HEK293 (cell line): ENCODE results near the gene CCDC30.

Source experiments
- CTCF ChIP-seq: fragments of 450-650 bp; formaldehyde crosslinking; IDR thresholded peaks from 2 replicates; pipeline ENCODE4 v1.5.1; 2016; ENCODE audit warnings: missing biosample characterization, missing genetic modification characterization
- GLIS1 ChIP-seq: fragments of 450-650 bp; formaldehyde crosslinking; IDR thresholded peaks from 2 replicates; pipeline ENCODE4 v1.5.1; 2016; ENCODE audit warnings: missing biosample characterization, missing genetic modification characterization
- HOXA7 ChIP-seq: sonication (generic); formaldehyde crosslinking; IDR thresholded peaks from 2 replicates; pipeline ENCODE4 v1.8.1; 2022; ENCODE audit warnings: missing genetic modification reagents, borderline replicate concordance
- KLF1 ChIP-seq: fragments of 450-650 bp; formaldehyde crosslinking; IDR thresholded peaks from 2 replicates; pipeline ENCODE4 v1.5.1; 2016; ENCODE audit warnings: missing biosample characterization, missing genetic modification characterization
- SCRT2 ChIP-seq: fragments of 450-650 bp; formaldehyde crosslinking; IDR thresholded peaks from 2 replicates; pipeline ENCODE4 v1.5.1; 2016; ENCODE audit warnings: missing biosample characterization, missing genetic modification characterization
- SP7 ChIP-seq: fragments of 450-650 bp; formaldehyde crosslinking; IDR thresholded peaks from 2 replicates; pipeline ENCODE4 v1.5.1; 2016; ENCODE audit warnings: missing biosample characterization, missing genetic modification characterization
- YY1 ChIP-seq: fragments of 450-650 bp; formaldehyde crosslinking; IDR thresholded peaks from 2 replicates; pipeline ENCODE4 v1.5.1; 2018; ENCODE audit warnings: missing biosample characterization, missing genetic modification characterization
- ZBTB17 ChIP-seq: fragments of 450-650 bp; formaldehyde crosslinking; IDR thresholded peaks from 2 replicates; pipeline ENCODE4 v1.5.1; 2016; ENCODE audit warnings: missing biosample characterization, missing genetic modification characterization
- ZBTB20 ChIP-seq: fragments of 450-650 bp; formaldehyde crosslinking; IDR thresholded peaks from 2 replicates; pipeline ENCODE4 v1.5.1; 2016; ENCODE audit warnings: missing biosample characterization, missing genetic modification characterization
- ZFP37 ChIP-seq: fragments of 450-650 bp; formaldehyde crosslinking; IDR thresholded peaks from 2 replicates; pipeline ENCODE4 v1.5.1; 2016; ENCODE audit warnings: missing biosample characterization, missing genetic modification characterization
- ZNF112 ChIP-seq: fragments of 450-650 bp; formaldehyde crosslinking; IDR thresholded peaks from 2 replicates; pipeline ENCODE4 v1.5.0; 2017; ENCODE audit warnings: missing biosample characterization, missing genetic modification characterization
- ZNF132 ChIP-seq: fragments of 450-650 bp; formaldehyde crosslinking; IDR thresholded peaks from 2 replicates; pipeline ENCODE4 v1.5.1; 2017; ENCODE audit warnings: missing biosample characterization, missing genetic modification characterization, borderline replicate concordance
- ZNF155 ChIP-seq: fragments of 450-650 bp; formaldehyde crosslinking; IDR thresholded peaks from 2 replicates; pipeline ENCODE4 v1.5.1; 2016; ENCODE audit warnings: missing biosample characterization, missing genetic modification characterization
- ZNF184 ChIP-seq: fragments of 450-650 bp; IDR thresholded peaks from 2 replicates; pipeline ENCODE4 v1.5.1; 2018; ENCODE audit warnings: missing biosample characterization, mild to moderate bottlenecking, missing genetic modification characterization
- ZNF19 ChIP-seq: fragments of 450-650 bp; formaldehyde crosslinking; IDR thresholded peaks from 2 replicates; pipeline ENCODE4; 2016; ENCODE audit warnings: missing biosample characterization, missing genetic modification characterization, low read depth
- ZNF2 ChIP-seq: fragments of 450-650 bp; formaldehyde crosslinking; IDR thresholded peaks from 2 replicates; pipeline ENCODE4 v1.5.1; 2016; ENCODE audit warnings: missing biosample characterization, missing genetic modification characterization
- ZNF211 ChIP-seq: fragments of 450-650 bp; formaldehyde crosslinking; IDR thresholded peaks from 2 replicates; pipeline ENCODE4 v1.5.1; 2016; ENCODE audit warnings: low read depth, missing biosample characterization, missing genetic modification characterization
- ZNF416 ChIP-seq: fragments of 450-650 bp; formaldehyde crosslinking; IDR thresholded peaks from 2 replicates; pipeline ENCODE4 v1.5.1; 2016; ENCODE audit warnings: missing biosample characterization, missing genetic modification characterization
- ZNF433 ChIP-seq: fragments of 450-650 bp; formaldehyde crosslinking; IDR thresholded peaks from 2 replicates; pipeline ENCODE4 v1.5.1; 2016; ENCODE audit warnings: missing biosample characterization, missing genetic modification characterization, low read depth
- ZNF449 ChIP-seq: fragments of 450-650 bp; formaldehyde crosslinking; IDR thresholded peaks from 2 replicates; pipeline ENCODE4 v1.5.1; 2017; ENCODE audit warnings: missing biosample characterization, mild to moderate bottlenecking, missing genetic modification characterization, moderate library complexity
- ZNF501 ChIP-seq: fragments of 450-650 bp; formaldehyde crosslinking; IDR thresholded peaks from 2 replicates; pipeline ENCODE4 v1.5.1; 2016; ENCODE audit warnings: missing biosample characterization, missing genetic modification characterization
- ZNF518A ChIP-seq: fragments of 450-650 bp; formaldehyde crosslinking; conservative IDR thresholded peaks from 2 replicates; pipeline ENCODE4 v1.5.1; 2016; ENCODE audit warnings: low read depth, missing biosample characterization, missing genetic modification characterization
- ZNF629 ChIP-seq: fragments of 450-650 bp; formaldehyde crosslinking; IDR thresholded peaks from 2 replicates; pipeline ENCODE4 v1.5.1; 2017; ENCODE audit warnings: missing biosample characterization, missing genetic modification characterization
- ZNF692 ChIP-seq: fragments of 450-650 bp; formaldehyde crosslinking; IDR thresholded peaks from 2 replicates; pipeline ENCODE4 v1.5.1; 2016; ENCODE audit warnings: missing biosample characterization, missing genetic modification characterization
- ZNF76 ChIP-seq: fragments of 450-650 bp; formaldehyde crosslinking; IDR thresholded peaks from 2 replicates; pipeline ENCODE4; 2016; ENCODE audit warnings: low read depth, missing biosample characterization, missing genetic modification characterization, borderline replicate concordance
- ZNF792 ChIP-seq: fragments of 450-650 bp; formaldehyde crosslinking; IDR thresholded peaks from 2 replicates; pipeline ENCODE4 v1.5.1; 2016; ENCODE audit warnings: missing biosample characterization, missing genetic modification characterization
- ZSCAN16 ChIP-seq: fragments of 450-650 bp; formaldehyde crosslinking; IDR thresholded peaks from 2 replicates; pipeline ENCODE4 v1.5.1; 2016; ENCODE audit warnings: missing biosample characterization, missing genetic modification characterization
- ZSCAN30 ChIP-seq: fragments of 450-650 bp; IDR thresholded peaks from 2 replicates; pipeline ENCODE4 v1.5.1; 2018; ENCODE audit warnings: missing biosample characterization, mild to moderate bottlenecking, missing genetic modification characterization, moderate library complexity
- TF ChIP-seq, protein P1 (sequence below): fragments of 450-650 bp; formaldehyde crosslinking; IDR thresholded peaks from 2 replicates; pipeline ENCODE4 v1.5.1; 2016; ENCODE audit warnings: missing biosample characterization, missing genetic modification characterization
- TF ChIP-seq, protein P2 (sequence below): fragments of 450-650 bp; formaldehyde crosslinking; IDR thresholded peaks from 2 replicates; pipeline ENCODE4 v1.5.1; 2017; ENCODE audit warnings: missing biosample characterization, missing genetic modification characterization

CCDC30 gene

GRCh38 chr1:42456754-42457089 is 6.4 kb upstream of the CCDC30 start (continued):
- TF ChIP-seq ZNF792 (tag by site-specific recombination) = 0 out of 2 replicates have a peak, but pooled peaks have one; percentile 61
- TF ChIP-seq, protein P1, sequence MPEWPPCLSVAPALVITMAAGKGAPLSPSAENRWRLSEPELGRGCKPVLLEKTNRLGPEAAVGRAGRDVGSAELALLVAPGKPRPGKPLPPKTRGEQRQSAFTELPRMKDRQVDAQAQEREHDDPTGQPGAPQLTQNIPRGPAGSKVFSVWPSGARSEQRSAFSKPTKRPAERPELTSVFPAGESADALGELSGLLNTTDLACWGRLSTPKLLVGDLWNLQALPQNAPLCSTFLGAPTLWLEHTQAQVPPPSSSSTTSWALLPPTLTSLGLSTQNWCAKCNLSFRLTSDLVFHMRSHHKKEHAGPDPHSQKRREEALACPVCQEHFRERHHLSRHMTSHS (tag by site-specific recombination) = no peak
- TF ChIP-seq ZNF132 (tag by site-specific recombination) = no peak
- peak; percentile 20; the same call in 1 of the 2 replicates for TF ChIP-seq ZSCAN30 (tag by site-specific recombination)
- peak; percentile 8 for TF ChIP-seq ZFP37 (tag by site-specific recombination)
- TF ChIP-seq ZNF433 (tag by site-specific recombination) = no peak
- TF ChIP-seq ZNF2 (tag by site-specific recombination) = peak; percentile 24; the same call in 1 of the 2 replicates
- 0 out of 2 replicates have a peak, but pooled peaks have one; percentile 6 for TF ChIP-seq ZNF449
- no peak for TF ChIP-seq ZNF211 (tag by site-specific recombination)
- peak; percentile 39; the same call in 1 of the 2 replicates for TF ChIP-seq ZNF518A
- no peak for TF ChIP-seq ZNF629 (tag by site-specific recombination)
- no peak for TF ChIP-seq ZNF19 (tag by site-specific recombination)
- TF ChIP-seq SP7 (tag by site-specific recombination) = no peak
- TF ChIP-seq ZNF76 (tag by site-specific recombination) = peak; percentile 25; the same call in 1 of the 2 replicates
- TF ChIP-seq ZNF112 (tag by site-specific recombination) = no peak
- peak; percentile 77 for TF ChIP-seq ZSCAN16 (tag by site-specific recombination)
- no peak for TF ChIP-seq HOXA7 (CRISPR knock-in tag)
- peak; percentile 84; the same call in 1 of the 2 replicates for TF ChIP-seq ZNF501 (tag by site-specific recombination)
- no peak for TF ChIP-seq ZNF184
- TF ChIP-seq ZBTB17 (tag by site-specific recombination) = peak; percentile 67
- TF ChIP-seq GLIS1 (tag by site-specific recombination) = no peak
- TF ChIP-seq SCRT2 (tag by site-specific recombination) = peak; percentile 72
- TF ChIP-seq, protein P2, sequence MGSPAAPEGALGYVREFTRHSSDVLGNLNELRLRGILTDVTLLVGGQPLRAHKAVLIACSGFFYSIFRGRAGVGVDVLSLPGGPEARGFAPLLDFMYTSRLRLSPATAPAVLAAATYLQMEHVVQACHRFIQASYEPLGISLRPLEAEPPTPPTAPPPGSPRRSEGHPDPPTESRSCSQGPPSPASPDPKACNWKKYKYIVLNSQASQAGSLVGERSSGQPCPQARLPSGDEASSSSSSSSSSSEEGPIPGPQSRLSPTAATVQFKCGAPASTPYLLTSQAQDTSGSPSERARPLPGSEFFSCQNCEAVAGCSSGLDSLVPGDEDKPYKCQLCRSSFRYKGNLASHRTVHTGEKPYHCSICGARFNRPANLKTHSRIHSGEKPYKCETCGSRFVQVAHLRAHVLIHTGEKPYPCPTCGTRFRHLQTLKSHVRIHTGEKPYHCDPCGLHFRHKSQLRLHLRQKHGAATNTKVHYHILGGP (tag by site-specific recombination) = no peak
- TF ChIP-seq ZNF416 (tag by site-specific recombination) = no peak
- TF ChIP-seq ZNF692 (tag by site-specific recombination) = 0 out of 2 replicates have a peak, but pooled peaks have one; percentile 22
- no peak for TF ChIP-seq ZNF155 (tag by site-specific recombination)
- peak; percentile 23; the same call in 1 of the 2 replicates for TF ChIP-seq YY1
- TF ChIP-seq KLF1 (tag by site-specific recombination) = no peak
- no peak; the same call in 1 of the 2 replicates for TF ChIP-seq ZBTB20
- no peak for TF ChIP-seq CTCF (tag by site-specific recombination)
